Esophagus squamous epithelium (tissue), 5 donors: ENCODE measurements around the gene NME5. TPM values are rescaled to one million over a fixed set of nuclear protein-coding genes. Genes with fewer than 3 reads are reported as not detected.

ENCODE experiments used
- DNase-seq: peaks from one replicate; lab custom pipeline; 2025; lab: John Stamatoyannopoulos, UW
- H3K27ac ChIP-seq, 4 donors: fragments of 200-600 bp; sonication (generic); one replicate each; pipeline ENCODE4 v1.5.1; 2016 to 2019; ENCODE audit warnings: mild to moderate bottlenecking in 1 of 4
- H3K27me3 ChIP-seq, 4 donors: fragments of 200-600 bp; sonication (generic); 1 replicate in 3 of 4; 2 replicates in 1 of 4; pipeline versions ENCODE4 v1.5.1 to v1.6.0; 2017 to 2021; ENCODE audit warnings: antibody characterized with exemption in 1 of 4
- H3K36me3 ChIP-seq, 3 donors: fragments of 200-600 bp; sonication (generic); one replicate each; pipeline ENCODE4 v1.5.1; 2016 to 2019
- H3K4me1 ChIP-seq, 3 donors: fragments of 200-600 bp; sonication (generic); one replicate each; pipeline ENCODE4 v1.5.1; 2017 to 2019
- H3K4me3 ChIP-seq, 4 donors: fragments of 200-600 bp; sonication (generic); 1 replicate in 3 of 4; 2 replicates in 1 of 4; pipeline ENCODE4 v1.5.1; 2016 to 2019; ENCODE audit warnings: mild to moderate bottlenecking in 2 of 4, moderate library complexity in 1 of 4
- H3K9me3 ChIP-seq, 3 donors: fragments of 200-600 bp; sonication (generic); one replicate each; pipeline ENCODE4 v1.5.1; 2016 to 2019
- CTCF ChIP-seq, 6 experiments: fragments of 450-650 bp in 4 of 6; fragments of 200-600 bp in 2 of 6; sonication (generic) in 2 of 6; IDR thresholded peaks; one replicate each; pipeline ENCODE4 v1.5.1; 2016 to 2019; ENCODE audit warnings: antibody characterized with exemption in 6 of 6, mild to moderate bottlenecking in 4 of 6, moderate library complexity in 4 of 6
- POLR2A ChIP-seq, 4 donors: fragments of 450-650 bp; IDR thresholded peaks; one replicate each; pipeline ENCODE4 v1.6.1; 2017; ENCODE audit warnings: antibody characterized with exemption in 4 of 4, mild to moderate bottlenecking in 4 of 4, moderate library complexity in 3 of 4
- WGBS, 2 donors: methylation state at CpG; one replicate each; pipeline ENCODE4 v1.1.5; 2018; 5-methylcytosine and 5-hydroxymethylcytosine counted together
- intact Hi-C: fragments of 100-400 bp; cut with DNase I; formaldehyde crosslinking; loops from one replicate; pipeline ENCODE4 v1.15.0; 2022
- total RNA-seq, 4 donors: library from RNA; depleted of rRNA; stranded (reverse); fragments of >200 nt; gene quantifications; one replicate each; pipeline ENCODE4 v1.1.0, GENCODE V29; 2016
- donor health status: DM: yes; HTN: yes; CAD: no.

NME5 gene
- total RNA-seq, 4 donors from 2014 or later, result 0.38 to 3.0 (median 0.61) TPM; not detected in 1

GRCh38 chr5:138107213-138107612 is 32.0 kb downstream of the NME5 start:
- no peaks in the 10 kb centered on the region for H3K9me3 ChIP-seq
- no peaks in the 10 kb centered on the region for H3K36me3 ChIP-seq
- 56 to 59% methylated on average over 1 of the region's 1 CpG for WGBS, 2 donors
- intact Hi-C loops, result no loop called here
- H3K4me3 ChIP-seq, result no peak overlapping the region
- no peak overlapping the region for H3K27ac ChIP-seq
- peaks cover 0 to 31% (median 0%) of the 10 kb centered on the region in 4 donors for H3K27me3 ChIP-seq
- H3K4me1 ChIP-seq, result no peaks in the 10 kb centered on the region
- TF ChIP-seq CTCF (IDR thresholded peaks at IDR 0.05) (no peak), POLR2A (IDR thresholded peaks at IDR 0.05) (no peak)
- DNase-seq, result no peak

- TF ChIP-seq POLR2A (IDR thresholded peaks at IDR 0.05), result no peak
- TF ChIP-seq CTCF (IDR thresholded peaks at IDR 0.05), result no peak
- Histone ChIP-seq H3K4me3 (no peak overlapping the region), H3K4me1 (no peaks in the 10 kb centered on the region), H3K27ac (no peak overlapping the region), H3K27me3 (peaks cover 0 to 24% (median 0%) of the 10 kb centered on the region in 4 donors), H3K36me3 (no peaks in the 10 kb centered on the region), H3K9me3 (no peaks in the 10 kb centered on the region)
- 84 to 87% methylated on average over 6 of the region's 6 CpGs for WGBS, 2 donors
- intact Hi-C loops, result no loop called here
- DNase-seq, result no peak
Observed at GRCh38 chr5:138105709-138106108, 33.5 kb downstream of the NME5 start.

GRCh38 chr5:138103319-138103637 is 36.0 kb downstream of the NME5 start:
- TF ChIP-seq POLR2A (IDR thresholded peaks at IDR 0.05) (no peak), CTCF (IDR thresholded peaks at IDR 0.05) (no peak)
- peaks cover 0 to 22% (median 0%) of the 10 kb centered on the region in 4 donors for H3K27me3 ChIP-seq
- no peak for DNase-seq
- intact Hi-C loops, result no loop called here
- 14 to 20% methylated on average over 2 to 3 of the region's 3 CpGs for WGBS, 2 donors
- H3K4me3 ChIP-seq, result no peak overlapping the region
- H3K27ac ChIP-seq, result no peak overlapping the region
- no peaks in the 10 kb centered on the region for H3K36me3 ChIP-seq
- no peaks in the 10 kb centered on the region for H3K4me1 ChIP-seq
- no peaks in the 10 kb centered on the region for H3K9me3 ChIP-seq

GRCh38 chr5:138102454-138103318 is 36.5 kb downstream of the NME5 start:
- 67 to 69% methylated on average over 7 of the region's 7 CpGs for WGBS, 2 donors
- intact Hi-C loops, result no loop called here
- TF ChIP-seq POLR2A (IDR thresholded peaks at IDR 0.05) (no peak), CTCF (IDR thresholded peaks at IDR 0.05) (no peak)
- no peak for DNase-seq
- H3K4me3 ChIP-seq, result no peak overlapping the region
- no peaks in the 10 kb centered on the region for H3K4me1 ChIP-seq
- H3K9me3 ChIP-seq, result no peaks in the 10 kb centered on the region
- peaks cover 0 to 22% (median 0%) of the 10 kb centered on the region in 4 donors for H3K27me3 ChIP-seq
- H3K27ac ChIP-seq, result no peak overlapping the region
- H3K36me3 ChIP-seq, result no peaks in the 10 kb centered on the region

- Histone ChIP-seq H3K27me3 (peaks cover 0 to 12% (median 0%) of the 10 kb centered on the region in 4 donors), H3K36me3 (no peaks in the 10 kb centered on the region), H3K9me3 (no peaks in the 10 kb centered on the region), H3K4me3 (no peak overlapping the region), H3K27ac (no peak overlapping the region), H3K4me1 (no peaks in the 10 kb centered on the region)
- no peak for DNase-seq
- TF ChIP-seq POLR2A (IDR thresholded peaks at IDR 0.05) (no peak), CTCF (IDR thresholded peaks at IDR 0.05) (no peak)
- intact Hi-C loops, result no loop called here
- 84 to 85% methylated on average over 11 of the region's 11 CpGs for WGBS, 2 donors
Observed at GRCh38 chr5:138096997-138097828, 42.0 kb downstream of the NME5 start.
